Right atrium auricular region (tissue), 2 donors: ENCODE data around the gene SSR2. TPM values are rescaled to one million over a fixed set of nuclear protein-coding genes. Genes with fewer than 3 reads are reported as not detected.

Experiments
- DNase-seq: peaks from one replicate; pipeline ENCODE4 v3.0.0-alpha.2; 2019; ENCODE audit warnings: low spot score
- H3K27ac ChIP-seq, 2 donors: fragments of 200-600 bp; sonication (generic); 1 replicate in 1 of 2; 2 replicates in 1 of 2; pipeline ENCODE4 v1.5.1; 2016 to 2019
- H3K27me3 ChIP-seq, 2 donors: fragments of 200-600 bp; sonication (generic); one replicate each; pipeline versions ENCODE4 v1.5.1 to v1.6.0; 2017 to 2019
- H3K36me3 ChIP-seq: fragments of 200-600 bp; sonication (generic); one replicate; pipeline ENCODE4 v1.5.1; 2016
- H3K4me1 ChIP-seq, 2 donors: fragments of 200-600 bp; sonication (generic); one replicate each; pipeline versions ENCODE4 v1.5.1 to v1.6.0; 2017 to 2019
- H3K4me3 ChIP-seq, 2 donors: fragments of 200-600 bp; sonication (generic); 1 replicate in 1 of 2; 2 replicates in 1 of 2; pipeline ENCODE4 v1.5.1; 2017 to 2019; ENCODE audit warnings: mild to moderate bottlenecking in 1 of 2, moderate library complexity in 1 of 2
- H3K9me3 ChIP-seq, 2 donors: fragments of 200-600 bp; sonication (generic); one replicate each; pipeline ENCODE4 v1.5.1; 2019
- total RNA-seq, 2 donors: library from RNA; depleted of rRNA; stranded (reverse); fragments of >200 nt; gene quantifications; one replicate each; pipeline ENCODE4 v1.1.0, GENCODE V29; 2016
- TF ChIP-seq, protein P1 (sequence below), 2 donors: fragments of 200-600 bp; sonication (generic); IDR thresholded peaks; one replicate each; pipeline ENCODE4 v1.5.1; 2019; ENCODE audit warnings: antibody characterized with exemption in 2 of 2

SSR2 gene
- total RNA-seq, 2 donors from 2014 or later, result 87.6 to 206 TPM

DNA sequence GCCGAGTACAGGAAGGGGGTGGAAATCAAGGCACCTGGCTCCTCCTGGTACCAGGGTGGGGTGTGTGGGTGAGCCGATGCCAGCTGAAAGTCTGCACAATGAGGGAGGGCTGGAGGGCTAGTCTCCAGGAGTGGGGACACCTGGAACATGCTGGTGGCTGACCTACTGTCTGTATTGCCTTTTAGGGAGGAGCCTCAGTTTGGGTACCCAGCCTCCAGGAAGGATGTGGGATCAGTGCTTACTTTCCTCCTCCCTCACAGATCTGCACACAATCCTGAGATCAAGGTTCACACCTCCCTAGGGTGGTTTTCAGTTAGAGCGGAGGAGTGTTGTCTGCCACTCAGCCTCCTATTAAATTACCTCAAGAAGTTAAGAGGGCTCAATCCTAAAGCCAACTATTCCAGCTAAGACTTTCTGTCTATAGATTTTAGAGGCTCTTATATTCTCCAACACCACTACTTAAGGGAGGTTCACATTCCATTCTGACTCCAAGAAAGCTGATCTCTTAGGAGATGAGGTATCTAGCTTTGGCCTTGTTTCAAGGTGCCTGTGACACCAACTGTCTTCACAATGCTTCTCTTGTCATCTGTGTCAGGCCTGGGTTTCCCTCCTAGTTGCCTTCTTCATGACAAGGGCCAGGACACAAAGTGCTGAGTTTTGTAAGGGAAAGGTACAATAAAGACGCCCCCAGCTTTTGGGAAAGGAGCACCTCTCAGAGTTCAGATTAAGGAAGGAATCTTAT lies 15.7 kb downstream of the SSR2 start:
- Histone ChIP-seq H3K9me3 (no peaks in the 10 kb centered on the region), H3K36me3 (peaks cover 18% of the 10 kb centered on the region), H3K4me3 (no peak overlapping the region), H3K27me3 (no peaks in the 10 kb centered on the region), H3K27ac (no peak overlapping the region), H3K4me1 (peaks cover 0 to 10% of the 10 kb centered on the region in 2 donors)
- TF ChIP-seq, protein P1, sequence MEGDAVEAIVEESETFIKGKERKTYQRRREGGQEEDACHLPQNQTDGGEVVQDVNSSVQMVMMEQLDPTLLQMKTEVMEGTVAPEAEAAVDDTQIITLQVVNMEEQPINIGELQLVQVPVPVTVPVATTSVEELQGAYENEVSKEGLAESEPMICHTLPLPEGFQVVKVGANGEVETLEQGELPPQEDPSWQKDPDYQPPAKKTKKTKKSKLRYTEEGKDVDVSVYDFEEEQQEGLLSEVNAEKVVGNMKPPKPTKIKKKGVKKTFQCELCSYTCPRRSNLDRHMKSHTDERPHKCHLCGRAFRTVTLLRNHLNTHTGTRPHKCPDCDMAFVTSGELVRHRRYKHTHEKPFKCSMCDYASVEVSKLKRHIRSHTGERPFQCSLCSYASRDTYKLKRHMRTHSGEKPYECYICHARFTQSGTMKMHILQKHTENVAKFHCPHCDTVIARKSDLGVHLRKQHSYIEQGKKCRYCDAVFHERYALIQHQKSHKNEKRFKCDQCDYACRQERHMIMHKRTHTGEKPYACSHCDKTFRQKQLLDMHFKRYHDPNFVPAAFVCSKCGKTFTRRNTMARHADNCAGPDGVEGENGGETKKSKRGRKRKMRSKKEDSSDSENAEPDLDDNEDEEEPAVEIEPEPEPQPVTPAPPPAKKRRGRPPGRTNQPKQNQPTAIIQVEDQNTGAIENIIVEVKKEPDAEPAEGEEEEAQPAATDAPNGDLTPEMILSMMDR (IDR thresholded peaks at IDR 0.05), result no peak
- DNase-seq, result no peak

DNA sequence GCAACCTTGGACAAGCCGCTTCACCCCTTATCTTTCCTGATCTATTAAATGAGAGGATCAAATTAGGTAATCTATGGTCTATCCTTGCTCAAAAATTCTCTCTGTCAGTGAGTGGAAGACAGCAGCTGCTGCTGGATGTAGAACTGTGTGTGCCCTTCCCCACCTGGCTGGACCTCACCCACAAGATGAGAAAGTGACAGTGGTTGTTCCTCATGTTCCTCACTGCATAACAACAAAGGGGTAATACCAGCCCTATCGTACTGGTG lies 16.9 kb downstream of the SSR2 start:
- peaks cover 6% of the 10 kb centered on the region for H3K36me3 ChIP-seq
- no peak overlapping the region for H3K4me3 ChIP-seq
- H3K9me3 ChIP-seq, result no peaks in the 10 kb centered on the region
- TF ChIP-seq, protein P1 (IDR thresholded peaks at IDR 0.05), result no peak
- peaks cover 0 to 10% of the 10 kb centered on the region in 2 donors for H3K4me1 ChIP-seq
- DNase-seq, result no peak
- no peaks in the 10 kb centered on the region for H3K27me3 ChIP-seq
- H3K27ac ChIP-seq, result no peak overlapping the region

- DNase-seq, result no peak
- H3K9me3 ChIP-seq, result no peaks in the 10 kb centered on the region
- H3K4me1 ChIP-seq, result peaks cover 0 to 10% of the 10 kb centered on the region in 2 donors
- H3K4me3 ChIP-seq, result no peak overlapping the region
- H3K27ac ChIP-seq, result no peak overlapping the region
- TF ChIP-seq, protein P1 (IDR thresholded peaks at IDR 0.05), result no peak
- no peaks in the 10 kb centered on the region for H3K27me3 ChIP-seq
- no peaks in the 10 kb centered on the region for H3K36me3 ChIP-seq
Observed at GRCh38 chr1:156002188-156002911, 18.4 kb downstream of the SSR2 start.

DNA sequence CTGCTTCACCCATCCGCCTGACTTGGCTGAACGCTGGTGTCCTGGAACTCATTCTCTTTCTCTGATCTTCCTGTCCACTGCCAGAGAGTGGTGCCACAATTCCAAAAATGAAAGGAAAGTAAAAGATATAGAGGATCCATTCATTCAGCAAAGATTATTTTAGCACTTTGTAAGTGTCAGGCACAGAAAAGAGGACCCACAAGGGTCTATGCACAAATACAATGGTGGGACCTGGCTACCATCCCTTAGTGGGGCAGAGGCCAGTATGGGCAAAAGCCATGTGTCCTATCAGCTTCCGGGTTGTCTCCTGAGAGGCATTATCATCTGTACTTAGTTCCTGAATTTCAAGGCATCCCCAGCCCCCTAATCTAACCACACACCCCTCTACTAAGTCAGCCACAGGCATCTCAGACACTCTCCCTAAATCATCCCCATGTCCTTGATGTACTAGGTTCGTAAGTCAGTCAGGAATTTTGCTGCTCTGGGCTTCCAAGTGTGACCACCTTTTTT lies 19.0 kb downstream of the SSR2 start:
- peaks cover 0 to 10% of the 10 kb centered on the region in 2 donors for H3K4me1 ChIP-seq
- TF ChIP-seq, protein P1 (IDR thresholded peaks at IDR 0.05), result no peak
- no peaks in the 10 kb centered on the region for H3K36me3 ChIP-seq
- no peaks in the 10 kb centered on the region for H3K9me3 ChIP-seq
- no peak overlapping the region for H3K27ac ChIP-seq
- H3K4me3 ChIP-seq, result no peak overlapping the region
- no peaks in the 10 kb centered on the region for H3K27me3 ChIP-seq
- no peak for DNase-seq

DNA sequence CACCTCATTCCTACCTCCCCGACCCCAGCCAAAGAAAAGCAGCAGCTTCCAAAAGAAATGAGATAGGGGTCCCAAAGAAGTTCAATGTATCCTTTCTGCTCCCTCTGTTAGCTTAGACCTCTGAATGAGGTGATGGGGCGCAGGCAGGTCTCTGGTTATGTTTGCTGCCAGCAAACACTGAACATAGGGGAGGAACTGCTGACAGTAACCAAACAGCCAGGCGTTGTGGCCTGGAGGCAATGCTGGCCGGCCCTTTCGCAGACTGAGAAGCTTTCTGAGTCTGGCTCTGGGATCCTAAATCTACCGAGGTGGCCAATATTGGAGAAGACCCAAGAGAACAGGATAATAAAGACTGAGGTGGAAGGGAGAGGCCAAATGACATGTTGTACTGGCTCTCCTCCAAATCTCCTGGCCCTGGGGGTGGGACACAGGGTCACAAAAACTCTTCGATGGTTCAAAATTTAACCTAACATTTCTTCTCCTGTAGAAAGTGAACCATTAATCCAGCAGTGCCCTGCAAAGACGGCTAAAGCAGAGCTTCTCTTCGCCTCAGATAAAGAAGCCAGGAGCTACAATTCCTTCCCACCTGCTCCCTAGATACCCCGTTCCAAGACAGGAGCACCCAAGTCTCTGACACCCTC lies 19.6 kb downstream of the SSR2 start:
- no peaks in the 10 kb centered on the region for H3K27me3 ChIP-seq
- H3K4me3 ChIP-seq, result no peak overlapping the region
- TF ChIP-seq, protein P1 (IDR thresholded peaks at IDR 0.05), result no peak
- DNase-seq, result no peak
- no peak overlapping the region for H3K27ac ChIP-seq
- no peaks in the 10 kb centered on the region for H3K9me3 ChIP-seq
- peaks cover 0 to 14% of the 10 kb centered on the region in 2 donors for H3K4me1 ChIP-seq
- no peaks in the 10 kb centered on the region for H3K36me3 ChIP-seq
